GM10248 (cell line): Measurements from ENCODE around the gene CBLL2.
"Not testable (repeated sequence)": the region's sequence is repeated elsewhere in the genome, so short reads cannot be mapped to it uniquely, and the experiment has no call there.

Experiments
- CTCF ChIA-PET: fragments of 300-600 bp; sonication (Branson Sonifier 250); formaldehyde crosslinking; extraction: SDS; loops from one replicate; lab custom pipeline; 2021; ENCODE audit warnings: antibody characterized with exemption; lab: Yijun Ruan, JAX
- POLR2A ChIA-PET: fragments of 350-650 bp; sonication (Branson Sonifier 250); formaldehyde crosslinking; extraction: SDS; loops from one replicate; lab custom pipeline; 2020; ENCODE audit warnings: antibody characterized with exemption; lab: Yijun Ruan, JAX
- DNase-seq: peaks from one replicate; pipeline ENCODE4 v3.0.0; 2012; ENCODE audit errors: extremely low spot score
- CTCF ChIP-seq: IDR thresholded peaks from 2 replicates; pipeline ENCODE4 v1.5.1; 2012; ENCODE audit warnings: mild to moderate bottlenecking, low read depth; ENCODE audit errors: extremely low read depth, missing control alignments, control extremely low read depth

Gene CBLL2

GRCh38 chrX:22268706-22269105 lies 4.0 kb upstream of the CBLL2 start:
- CTCF ChIA-PET = no interaction called here
- POLR2A ChIA-PET = no interaction called here
- DNase-seq = no peak
- no peak for TF ChIP-seq CTCF

GRCh38 chrX:22273714-22274317 lies 1.1 kb downstream of the CBLL2 start:
- ChIA-PET CTCF (no interaction called here), POLR2A (no interaction called here)
- TF ChIP-seq CTCF = no peak
- no peak for DNase-seq

- CTCF ChIA-PET = no interaction called here
- no peak for TF ChIP-seq CTCF
- POLR2A ChIA-PET = no interaction called here
- DNase-seq = no peak
Measured at GRCh38 chrX:22276781-22277180, 4.1 kb downstream of the CBLL2 start.

GRCh38 chrX:22278375-22278774 lies 5.7 kb downstream of the CBLL2 start:
- TF ChIP-seq CTCF = no peak
- DNase-seq = no peak
- ChIA-PET CTCF (no interaction called here), POLR2A (no interaction called here)

- POLR2A ChIA-PET, CTCF ChIA-PET, DNase-seq: not testable (repeated sequence)
Measured at GRCh38 chrX:22289209-22289608, 16.5 kb downstream of the CBLL2 start.

GRCh38 chrX:22296871-22297270 lies 24.2 kb downstream of the CBLL2 start:
- POLR2A ChIA-PET = no interaction called here
- CTCF ChIA-PET = no interaction called here
- no peak for TF ChIP-seq CTCF

GRCh38 chrX:22300130-22300529 lies 27.4 kb downstream of the CBLL2 start:
- TF ChIP-seq CTCF = no peak
- ChIA-PET CTCF (no interaction called here), POLR2A (no interaction called here)
- DNase-seq = no peak

More at GRCh38 chrX:22296871-22297270, 24.2 kb downstream of the CBLL2 start:
- no peak for DNase-seq
